ENCODE data around the gene ZNF749.

Gene ZNF749

DNA sequence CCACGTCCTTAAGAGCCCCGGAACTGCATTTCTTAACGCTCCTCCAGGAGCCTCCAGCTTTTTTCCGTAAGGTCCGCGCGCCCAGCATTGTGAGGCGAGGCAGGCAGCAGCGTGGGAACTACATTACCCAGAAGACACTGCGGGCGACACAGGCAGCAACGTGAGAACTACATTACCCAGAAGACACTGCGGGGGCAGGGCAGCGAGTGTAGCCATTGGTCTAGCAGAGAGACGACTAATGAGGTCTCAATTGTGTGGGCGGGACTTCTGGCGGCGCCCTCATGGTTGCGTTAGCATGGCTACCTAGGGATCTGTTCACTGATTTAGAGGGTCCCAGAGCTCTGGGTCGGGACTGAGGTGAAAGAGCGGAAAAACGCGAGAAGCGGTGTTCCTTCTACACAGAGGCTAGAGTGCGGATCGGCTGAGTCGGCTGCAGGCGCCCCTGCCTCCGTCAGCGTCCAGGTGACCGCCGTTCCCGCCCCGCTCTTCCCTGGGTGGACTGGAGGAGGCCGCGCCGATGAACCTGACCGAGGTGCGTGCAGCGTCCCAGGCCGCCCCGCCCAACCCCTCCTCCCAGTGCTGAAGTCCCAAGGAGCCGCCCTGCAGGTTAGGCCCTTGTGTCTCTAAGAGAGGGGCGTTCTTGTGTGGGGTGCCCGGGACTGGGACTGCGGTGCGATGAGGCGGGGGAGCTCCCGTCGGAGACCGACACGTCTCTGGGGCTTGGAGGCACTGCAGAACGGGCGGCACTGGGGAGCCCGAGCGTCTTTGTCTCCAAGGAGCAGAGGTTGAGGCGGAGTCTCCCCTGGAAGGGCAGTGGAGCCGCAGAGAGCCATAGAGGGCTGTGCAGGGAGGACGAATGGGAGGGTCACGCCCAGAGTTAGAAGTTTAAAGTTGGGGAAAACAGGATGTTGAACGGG is at the start of gene ZNF749:
TSS of gene ZNF749 (plus strand) at position 264 of the 917 bp plus-strand sequence. CDS start at position 518, 254 bp downstream.
- no peak for TF ChIP-seq ZNF274 (IDR thresholded peaks at IDR 0.05; ENCODE audit: low read depth, low read length)

DNA sequence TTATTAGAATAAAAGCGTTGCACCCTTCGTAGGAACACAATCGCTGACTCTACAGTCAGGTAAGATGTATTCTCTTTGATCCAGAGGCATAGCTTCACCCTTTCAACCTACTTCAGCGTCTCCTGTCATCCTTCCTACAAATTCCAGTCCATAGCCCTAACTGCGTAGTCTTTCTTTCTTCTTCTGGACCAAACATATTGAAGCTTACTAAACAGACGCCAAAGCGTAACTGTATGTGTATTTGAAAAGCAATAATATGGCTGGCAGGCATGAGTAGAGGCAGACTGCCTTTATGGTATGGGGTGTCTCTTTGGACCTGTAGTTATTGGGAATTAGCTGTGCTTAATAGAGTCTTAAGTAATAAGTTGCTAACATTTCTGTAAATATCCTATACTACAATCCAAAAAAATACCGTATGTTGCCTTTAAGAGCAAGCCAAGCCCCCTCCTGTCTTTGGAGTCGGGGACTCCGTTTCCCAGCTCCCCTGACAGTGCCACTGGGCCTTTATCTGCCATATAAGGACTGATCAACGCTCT is 45.9 kb upstream of the ZNF749 start:
- no peak for TF ChIP-seq ZNF274 (IDR thresholded peaks at IDR 0.05; ENCODE audit: low read depth, low read length)
- peak overlapping the region; percentile 1 for H3K4me3 ChIP-seq (ENCODE audit: low read length)

More for the DNA sequence above, at the start of gene ZNF749:
- H3K4me3 ChIP-seq (ENCODE audit: low read length) = peak within 1 kb of the TSS; percentile 81

DNA sequence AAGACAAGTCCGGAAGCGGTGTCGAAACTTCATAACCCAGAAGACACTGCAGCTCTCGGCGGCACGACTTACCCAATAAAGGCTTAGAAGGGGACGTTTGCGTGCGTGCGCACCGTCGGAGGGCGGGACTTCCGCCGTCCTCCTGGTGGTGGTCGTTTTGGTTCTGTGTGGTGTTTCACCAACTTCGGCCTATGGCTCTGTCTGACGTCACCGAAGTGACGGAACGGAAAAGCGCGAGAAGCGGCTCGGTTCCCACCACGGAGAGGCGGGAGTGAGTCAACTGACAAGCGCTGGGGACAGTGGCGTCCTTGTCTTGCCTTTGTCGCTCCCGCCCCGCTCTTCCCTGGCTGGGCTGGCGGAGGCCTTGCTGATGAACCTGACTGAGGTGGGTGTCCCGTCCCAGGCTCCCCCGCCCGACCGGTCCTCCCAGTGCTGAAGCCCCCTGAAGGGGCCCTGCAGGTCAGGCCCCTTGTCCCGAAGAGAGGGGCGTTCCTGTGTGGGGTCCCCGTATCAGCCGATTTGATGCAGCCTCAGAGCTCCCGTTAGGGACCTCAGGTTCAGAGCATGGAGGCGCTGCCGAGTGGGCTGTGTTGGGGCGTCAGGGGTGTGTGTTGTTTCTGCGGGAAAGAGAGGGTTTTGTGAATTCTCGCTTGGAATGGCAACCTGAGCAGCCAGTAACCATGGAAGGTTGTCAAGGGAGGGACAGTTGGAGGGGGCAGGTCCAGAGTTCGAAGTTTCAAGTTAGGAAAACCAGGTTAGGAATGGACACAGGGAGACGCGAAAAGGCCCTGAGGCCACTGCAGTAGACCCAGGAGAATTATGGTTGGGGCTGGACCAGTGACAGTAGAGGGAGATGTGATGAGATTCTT is 45.2 kb upstream of the ZNF749 start, which contains the start of gene ZNF548:
TSS of gene ZNF548 (plus strand) at position 125 of the 869 bp plus-strand sequence. CDS start at position 371, 246 bp downstream.
- H3K4me3 ChIP-seq (ENCODE audit: low read length) = peak within 1 kb of the TSS; percentile 88
- no peak for TF ChIP-seq ZNF274 (IDR thresholded peaks at IDR 0.05; ENCODE audit: low read depth, low read length)

DNA sequence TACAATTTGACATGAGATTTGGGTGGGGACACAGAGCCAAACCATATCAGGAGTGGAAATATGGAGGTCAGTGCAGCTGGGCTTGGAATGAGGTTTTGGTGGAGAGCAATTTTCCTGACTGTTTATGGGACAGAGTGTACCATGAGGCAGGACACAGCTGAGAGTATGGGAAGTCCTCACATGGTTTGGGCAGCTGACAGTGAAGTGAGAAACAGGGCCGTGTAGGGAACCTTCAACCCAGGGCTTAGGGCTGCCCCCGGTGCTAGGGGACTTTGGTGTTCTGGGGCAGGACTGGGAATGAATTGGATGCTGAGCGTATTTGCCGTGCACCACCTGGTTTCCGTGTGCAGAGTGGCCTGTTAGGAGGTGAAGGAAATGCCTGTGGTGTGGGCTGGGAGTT is 39.4 kb upstream of the ZNF749 start:
- no peak for TF ChIP-seq ZNF274 (IDR thresholded peaks at IDR 0.05; ENCODE audit: low read depth, low read length)
- H3K4me3 ChIP-seq (ENCODE audit: low read length) = no peak overlapping the region

DNA sequence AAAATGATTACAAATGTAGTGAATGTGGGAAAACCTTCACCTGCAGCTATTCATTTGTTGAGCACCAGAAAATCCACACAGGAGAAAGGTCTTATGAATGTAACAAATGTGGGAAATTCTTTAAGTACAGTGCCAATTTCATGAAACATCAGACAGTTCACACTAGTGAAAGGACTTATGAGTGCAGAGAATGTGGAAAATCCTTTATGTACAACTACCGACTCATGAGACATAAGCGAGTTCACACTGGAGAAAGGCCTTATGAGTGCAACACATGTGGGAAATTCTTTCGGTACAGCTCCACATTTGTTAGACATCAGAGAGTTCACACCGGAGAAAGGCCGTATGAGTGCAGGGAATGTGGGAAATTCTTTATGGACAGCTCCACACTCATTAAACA is 36.3 kb upstream of the ZNF749 start:
- TF ChIP-seq ZNF274 (IDR thresholded peaks at IDR 0.05; ENCODE audit: low read depth, low read length) = no peak
- no peak overlapping the region for H3K4me3 ChIP-seq (ENCODE audit: low read length)

DNA sequence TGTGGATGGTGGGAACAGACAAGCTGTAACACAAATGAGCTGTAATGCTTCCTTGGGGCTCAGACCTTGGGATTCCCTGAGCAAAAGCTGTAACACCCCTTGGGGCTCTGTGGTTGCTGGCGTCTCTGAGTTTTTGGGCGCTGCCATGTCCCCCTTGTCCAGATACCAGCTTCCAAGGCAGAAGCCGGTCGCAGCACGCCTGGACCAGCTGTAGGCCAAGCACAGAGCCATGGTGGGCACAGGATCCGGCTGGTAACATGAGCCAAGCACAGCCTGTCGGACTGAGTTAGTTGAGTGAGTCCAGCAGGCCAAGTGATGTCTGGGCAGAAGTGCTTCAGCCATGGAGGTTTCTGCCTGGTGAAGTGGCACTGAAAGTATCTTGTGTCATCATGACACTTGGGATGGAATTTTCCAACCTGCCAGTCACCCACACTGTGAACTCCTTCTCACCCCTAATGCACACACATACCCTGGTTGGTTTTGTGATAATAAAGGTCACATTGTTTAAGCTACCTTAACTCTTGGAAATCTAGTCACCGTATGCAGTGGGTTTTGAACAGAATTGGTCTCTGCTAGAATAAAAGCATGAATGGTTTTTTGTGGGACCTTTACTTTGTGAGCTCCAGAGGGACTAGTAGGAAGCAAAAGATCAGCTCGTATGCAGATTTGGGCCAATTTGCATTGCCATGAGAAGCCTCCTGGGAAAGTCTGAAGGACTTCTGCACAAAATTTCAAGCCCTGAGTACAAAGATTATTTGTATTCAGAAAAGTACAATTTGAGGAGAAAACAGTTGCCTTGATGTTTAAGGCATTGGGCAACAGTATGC is 31.2 kb upstream of the ZNF749 start:
- no peak overlapping the region for H3K4me3 ChIP-seq (ENCODE audit: low read length)
- TF ChIP-seq ZNF274 (IDR thresholded peaks at IDR 0.05; ENCODE audit: low read depth, low read length) = no peak

DNA sequence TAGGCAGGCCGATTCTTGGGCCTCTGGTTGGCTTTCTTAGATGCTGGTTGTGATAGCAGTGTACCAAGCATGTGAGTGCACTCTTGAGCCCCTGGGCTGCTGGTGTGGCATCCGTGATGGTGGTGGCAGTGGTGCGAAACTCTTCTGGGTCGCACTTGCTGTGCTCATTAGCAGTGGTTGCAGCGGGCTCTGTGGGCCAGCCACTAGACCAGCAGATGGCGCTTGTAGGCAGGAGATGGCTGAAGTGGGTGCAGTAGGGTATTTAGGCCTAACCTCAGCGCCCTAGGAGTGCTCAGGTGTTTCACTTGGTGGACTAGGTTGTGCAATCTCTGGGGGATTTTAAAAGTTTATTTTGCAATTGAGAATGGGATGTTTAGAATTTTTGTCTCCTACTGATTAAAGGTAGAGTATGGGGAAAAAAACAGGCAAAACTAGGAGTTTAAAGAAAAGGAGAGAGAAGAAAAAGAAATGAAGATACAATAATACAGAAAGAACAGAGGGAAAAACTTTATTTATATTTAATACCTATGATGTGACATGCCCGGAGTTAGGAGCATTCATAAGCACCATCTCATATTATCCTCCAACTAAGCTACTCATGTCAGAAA is 28.5 kb upstream of the ZNF749 start:
- no peak for TF ChIP-seq ZNF274 (IDR thresholded peaks at IDR 0.05; ENCODE audit: low read depth, low read length)
- no peak overlapping the region for H3K4me3 ChIP-seq (ENCODE audit: low read length)

DNA sequence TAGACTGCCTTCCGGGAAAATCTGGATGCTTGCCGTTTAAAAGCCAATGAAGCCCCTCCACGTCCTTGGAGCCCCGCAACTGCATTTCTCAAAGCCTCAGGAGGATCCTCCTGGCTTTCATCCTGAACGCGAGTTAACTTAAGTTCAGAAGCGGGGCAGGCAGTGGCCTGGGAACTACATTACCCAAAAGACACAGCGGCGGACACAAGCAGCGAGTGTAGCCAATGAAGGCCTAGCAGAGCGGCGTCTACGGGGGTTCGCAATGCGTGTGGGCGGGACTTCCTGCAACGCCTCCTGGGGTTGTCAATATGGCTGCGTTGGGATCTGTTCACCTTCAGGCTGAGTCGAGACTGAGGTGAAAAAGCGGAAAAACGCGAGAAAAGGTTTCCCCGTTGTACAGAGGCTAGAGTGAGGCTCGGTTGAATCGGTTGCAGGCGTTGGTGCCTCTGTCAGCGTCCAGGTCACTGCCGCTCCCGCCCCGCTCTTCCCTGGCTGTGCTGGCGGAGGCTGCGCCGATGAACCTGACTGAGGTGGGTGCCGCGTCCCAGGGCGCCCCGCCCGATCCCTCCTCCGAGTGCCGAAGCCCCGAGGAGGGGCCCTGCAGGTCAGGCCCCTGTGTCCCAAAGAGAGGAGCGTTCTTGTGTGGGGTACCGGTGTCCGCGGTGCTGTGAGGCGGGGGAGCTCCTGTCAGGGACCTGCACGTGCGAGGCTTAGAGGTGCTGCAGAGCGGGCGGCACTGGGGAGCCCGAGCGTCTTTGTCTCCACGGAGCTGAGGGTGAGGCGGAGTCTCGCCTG is 24.1 kb upstream of the ZNF749 start, which contains the start of gene ZNF17:
TSS of gene ZNF17 (plus strand) at position 285 of the 795 bp plus-strand sequence. CDS start 2,455 bp downstream, outside the sequence.
- H3K4me3 ChIP-seq (ENCODE audit: low read length) = peak within 1 kb of the TSS; percentile 83
- no peak for TF ChIP-seq ZNF274 (IDR thresholded peaks at IDR 0.05; ENCODE audit: low read depth, low read length)

DNA sequence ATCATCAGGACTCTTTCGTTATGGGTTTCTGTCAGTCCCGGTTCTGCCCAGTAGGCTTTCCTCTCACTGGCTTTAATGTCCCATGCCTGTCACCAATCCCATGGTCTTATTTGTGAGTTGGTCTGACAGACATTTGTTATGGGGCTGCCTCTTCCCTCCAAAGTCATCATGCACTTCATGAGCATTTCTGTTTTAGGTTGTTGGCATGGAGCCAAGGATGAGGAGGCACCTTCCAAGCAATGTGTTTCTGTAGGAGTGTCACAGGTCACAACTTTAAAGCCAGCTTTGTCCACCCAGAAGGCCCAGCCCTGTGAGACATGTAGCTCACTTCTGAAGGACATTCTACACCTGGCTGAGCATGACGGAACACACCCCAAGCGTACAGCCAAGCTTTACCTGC is 15.7 kb upstream of the ZNF749 start:
- no peak overlapping the region for H3K4me3 ChIP-seq (ENCODE audit: low read length)
- TF ChIP-seq ZNF274 (IDR thresholded peaks at IDR 0.05; ENCODE audit: low read depth, low read length) = no peak

DNA sequence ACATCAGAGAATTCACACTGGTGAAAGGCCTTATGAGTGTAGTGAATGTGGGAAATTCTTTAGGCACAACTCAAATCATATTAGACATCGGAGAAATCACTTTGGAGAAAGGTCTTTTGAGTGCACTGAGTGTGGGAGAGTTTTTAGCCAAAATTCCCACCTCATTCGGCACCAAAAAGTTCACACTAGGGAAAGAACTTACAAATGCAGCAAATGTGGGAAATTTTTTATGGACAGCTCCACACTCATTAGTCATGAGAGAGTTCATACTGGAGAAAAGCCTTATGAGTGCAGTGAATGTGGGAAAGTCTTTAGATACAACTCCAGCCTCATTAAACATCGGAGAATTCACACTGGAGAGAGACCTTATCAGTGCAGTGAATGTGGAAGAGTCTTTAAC is 14.1 kb upstream of the ZNF749 start:
- no peak overlapping the region for H3K4me3 ChIP-seq (ENCODE audit: low read length)
- TF ChIP-seq ZNF274 (IDR thresholded peaks at IDR 0.05; ENCODE audit: low read depth, low read length) = no peak

DNA sequence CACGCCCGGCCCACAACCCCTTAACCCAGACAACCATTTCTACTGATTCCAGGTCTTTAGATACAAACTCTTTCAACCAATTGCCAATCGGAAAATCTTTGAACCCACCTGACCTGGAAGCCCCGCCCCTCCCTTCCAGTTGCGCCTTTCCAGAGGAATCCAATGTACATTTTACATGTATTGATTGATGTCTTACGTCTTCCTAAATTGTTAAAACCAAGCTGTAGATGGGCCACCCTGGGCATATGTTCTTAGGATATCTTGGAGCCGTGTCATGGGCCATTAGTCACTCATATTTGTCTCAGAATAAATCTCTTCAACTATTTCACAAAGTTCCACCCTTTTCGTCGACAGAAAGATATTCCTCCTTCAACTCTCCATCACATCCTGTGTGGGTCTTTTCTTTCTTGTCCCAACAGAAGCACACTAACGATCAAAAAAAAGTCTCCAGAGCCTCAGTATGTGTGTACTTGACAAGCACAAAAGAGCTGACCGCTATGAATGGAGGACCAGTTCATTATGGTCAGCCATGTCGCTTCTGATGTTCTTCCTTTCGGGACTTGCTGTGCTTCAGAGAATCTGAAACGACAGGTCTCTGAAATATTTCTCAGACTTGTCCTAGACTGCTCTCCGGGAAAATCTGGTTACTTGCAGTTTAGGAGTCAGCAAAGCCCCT is 601 bp upstream of the ZNF749 start:
- peak overlapping the region; percentile 81 for H3K4me3 ChIP-seq (ENCODE audit: low read length)
- TF ChIP-seq ZNF274 (IDR thresholded peaks at IDR 0.05; ENCODE audit: low read depth, low read length) = no peak

DNA sequence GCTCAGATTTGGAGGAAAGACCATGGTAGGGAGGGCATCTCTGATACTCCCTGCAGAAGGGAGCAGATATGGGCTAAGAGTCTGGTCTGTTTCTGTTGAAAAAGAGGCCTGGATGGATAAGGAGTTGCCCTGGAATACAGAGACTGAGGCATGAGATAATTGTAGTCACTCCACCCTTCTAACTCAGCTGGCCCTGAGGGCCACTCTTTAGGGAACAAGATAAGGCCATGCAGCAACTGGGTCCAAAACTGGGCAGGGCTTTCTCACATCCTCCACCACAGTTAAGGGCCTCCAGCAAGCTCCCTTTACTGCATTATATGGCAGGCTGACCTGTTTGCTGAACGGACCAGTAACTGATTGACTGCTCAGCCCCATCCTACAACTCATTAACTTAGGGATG is 1.3 kb downstream of the ZNF749 start:
- H3K4me3 ChIP-seq (ENCODE audit: low read length) = peak overlapping the region; percentile 81; the same call in 1 of the 2 replicates
- no peak for TF ChIP-seq ZNF274 (IDR thresholded peaks at IDR 0.05; ENCODE audit: low read depth, low read length)
